Heart right ventricle (tissue), 16 donors: ENCODE measurements around the gene TNNI2. TPM values are rescaled to one million over a fixed set of nuclear protein-coding genes. Genes with fewer than 3 reads are reported as not detected.

Experiments used
- ATAC-seq, 8 donors: fragments of 200-7000 bp; cut with Tn5 transposase; one replicate each; pipeline ENCODE4 v1.9.1; 2020; ENCODE audit warnings: mild to moderate bottlenecking in 8 of 8, moderate library complexity in 8 of 8, moderate number of reproducible peaks in 1 of 8
- DNase-seq, 2 donors: peaks; one replicate each; pipeline ENCODE4 v3.0.0-alpha.2; 2020
- H3K27ac ChIP-seq, 10 donors: fragments of 200-600 bp; sonication (generic) in 2 of 10; one replicate each; pipeline versions ENCODE4 v1.5.0 to v1.8.0; 2020 to 2022; ENCODE audit warnings: mild to moderate bottlenecking in 3 of 10
- H3K27me3 ChIP-seq, 7 donors: fragments of 200-600 bp; one replicate each; pipeline ENCODE4 v1.8.0; 2021 to 2022; ENCODE audit warnings: mild to moderate bottlenecking in 2 of 7
- H3K36me3 ChIP-seq, 9 donors: fragments of 200-600 bp; sonication (generic) in 1 of 9; one replicate each; pipeline versions ENCODE4 v1.5.0 to v1.8.0; 2020 to 2022; ENCODE audit warnings: mild to moderate bottlenecking in 2 of 9
- H3K4me1 ChIP-seq, 9 donors: fragments of 200-600 bp; sonication (generic) in 1 of 9; one replicate each; pipeline versions ENCODE4 v1.5.0 to v1.8.0; 2020 to 2022; ENCODE audit warnings: mild to moderate bottlenecking in 4 of 9
- H3K4me3 ChIP-seq, 10 donors: fragments of 200-600 bp; sonication (generic) in 2 of 10; one replicate each; pipeline versions ENCODE4 v1.5.0 to v1.8.0; 2020 to 2022; ENCODE audit warnings: mild to moderate bottlenecking in 7 of 10, moderate library complexity in 2 of 10
- H3K9me3 ChIP-seq, 11 donors: fragments of 200-600 bp in 10 of 11; sonication (generic) in 2 of 11; one replicate each; pipeline versions ENCODE4 v1.5.0 to v1.8.0; 2013 to 2022; ENCODE audit warnings: mild to moderate bottlenecking in 2 of 11, control low read depth in 1 of 11, moderate library complexity in 1 of 11
- CTCF ChIP-seq, 9 donors: fragments of 200-600 bp; sonication (generic) in 2 of 9; IDR thresholded peaks; one replicate each; pipeline versions ENCODE4 v1.5.0 to v1.8.0; 2021 to 2022; ENCODE audit warnings: antibody characterized with exemption in 9 of 9, mild to moderate bottlenecking in 5 of 9, moderate library complexity in 1 of 9
- WGBS, 2 donors: extraction: QIAGEN DNeasy Blood & Tissue Kit; methylation state at CpG; one replicate each; pipeline ENCODE4 v1.1.7; 2013; ENCODE audit warnings: inconsistent platforms in 1 of 2; 5-methylcytosine and 5-hydroxymethylcytosine counted together
- intact Hi-C, 10 donors: fragments of 100-400 bp; cut with DNase I; formaldehyde crosslinking; loops; one replicate each; pipeline versions ENCODE4 v1.11.1 to v1.14.2; 2022
- polyA plus RNA-seq, 2 donors: library from polyadenylated mRNA; stranded (reverse); fragments of 200-250 nt; gene quantifications; one replicate each; pipeline ENCODE4 v1.2.3, GENCODE V29; 2013
- total RNA-seq, 10 donors: library from RNA; stranded (reverse); fragmentation: NEBNext Ultra II Directional in 3 of 10; extraction: Animal tissue kit (Norgen Biotek cat#: 25700) in 3 of 10; gene quantifications; one replicate each; pipeline versions ENCODE4 v1.2.1 to v1.2.4, GENCODE V29; 2021 to 2023
- donor health status: Arrhythmogenic right ventricular cardiomyopathy.
- donor health status: ischemic (EF 13 %, LVEDD 7.1; RV severe dilation, severe dysfunction).
- donor health status: healthy with polysubstance abuse.
- donor health status: DM: no; HTN: yes; CAD: no.
- donor health status: DM: no; HTN: no; CAD: no.
- donor health status: ischemic (EF 25% LVEDD 6.9; RV normal size, moderate dysfunction).
- donor health status: ischemic (EF 25% LVEDD 5.7; RV mildly dilated, moderate dysfunction).
- donor health status: healthy.
- donor health status: DM: yes; HTN: yes; CAD: no.
- donor health status: Ischemic cardiomyopathy.
- donor health status: ischemic (EF 35%, LVEDD 5.7; RV mildly dilated, moderate dysfunction).
- donor health status: nonischemic (EF 11% LVEDD 7.7; RV severe dilation, severe dysfunction).
- donor health status: DM: yes; HTN: yes; CAD: no.
- donor health status: PGD.
- donor health status: ischemic (EF 29% LVEDD 5.4; RV normal size, mild dysfunction).
- donor health status: nonischemic (EF 23%, LVEDD 6.1; RV moderate dilation, normal function).

Gene TNNI2
- total and polyA plus RNA-seq, 12 donors, result 0.36 to 1.2 (median 0.55) TPM; not detected in 7

DNA sequence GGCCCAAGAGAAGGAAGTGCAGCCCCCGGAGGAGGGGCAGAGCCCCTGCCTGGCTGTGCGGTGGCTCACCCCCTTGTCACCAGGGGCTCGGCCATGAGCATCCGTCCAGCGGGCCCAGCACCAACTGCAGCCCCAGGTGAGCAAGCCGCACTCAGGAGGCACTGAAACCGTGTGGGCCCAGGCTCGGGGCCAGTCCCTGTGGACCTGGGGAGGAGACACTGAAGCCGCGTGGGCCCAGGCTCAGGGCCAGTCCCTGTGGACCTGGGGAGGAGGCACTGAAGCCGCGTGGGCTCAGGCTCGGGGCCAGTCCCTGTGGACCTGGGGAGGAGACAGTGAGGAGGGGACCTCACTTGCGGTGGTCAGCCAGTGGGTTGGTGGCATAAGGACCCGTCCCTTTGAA lies 28.0 kb downstream of the TNNI2 start:
- Histone ChIP-seq H3K36me3 (peaks cover 0 to 4% (median 0%) of the 10 kb centered on the region in 9 donors), H3K27ac (peak overlapping the region in 5 of 10 donors; percentile 39 to 90 (median 83)), H3K4me1 (peaks cover 15 to 81% (median 30%) of the 10 kb centered on the region in 9 donors), H3K27me3 (peaks cover 0 to 12% (median 5%) of the 10 kb centered on the region in 7 donors), H3K4me3 (peak overlapping the region in 5 of 10 donors; percentile 48 to 56 (median 52)), H3K9me3 (no peaks in the 10 kb centered on the region)
- DNase-seq, result peak in 1 of 2 donors; percentile 9
- TF ChIP-seq CTCF (IDR thresholded peaks at IDR 0.05), result no peak
- 68 to 73% methylated on average over 15 of the region's 15 CpGs for WGBS, 2 donors
- intact Hi-C loops, result no loop called here
- no peak for ATAC-seq

DNA sequence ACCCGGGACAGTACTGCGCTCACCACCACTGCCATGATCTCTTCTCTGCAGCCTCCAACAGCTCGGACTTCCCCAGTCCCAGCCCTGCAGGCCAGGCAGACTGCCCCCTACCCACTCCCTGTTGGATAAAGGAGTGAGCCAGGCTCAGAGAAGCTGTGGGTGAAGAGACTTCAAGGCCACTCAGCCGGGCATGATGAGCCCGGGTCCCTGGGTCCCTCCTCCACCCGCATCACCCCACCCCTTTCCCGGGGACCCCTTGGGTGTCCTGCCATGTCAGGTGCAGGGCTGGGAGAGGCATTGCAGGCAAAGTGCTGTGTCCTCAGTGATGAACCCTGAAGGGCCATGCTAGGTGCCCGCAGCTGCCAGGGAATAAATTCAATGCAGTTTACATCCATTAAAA lies 28.6 kb downstream of the TNNI2 start:
- Histone ChIP-seq H3K9me3 (no peaks in the 10 kb centered on the region), H3K27ac (peak overlapping the region in 8 of 10 donors; percentile 6 to 90 (median 79)), H3K4me1 (peaks cover 15 to 77% (median 30%) of the 10 kb centered on the region in 9 donors), H3K36me3 (peaks cover 0 to 4% (median 0%) of the 10 kb centered on the region in 9 donors), H3K4me3 (peak overlapping the region in 5 of 10 donors; percentile 17 to 59 (median 56)), H3K27me3 (peaks cover 0 to 12% (median 5%) of the 10 kb centered on the region in 7 donors)
- DNase-seq, result peak in 1 of 2 donors; percentile 2
- ATAC-seq, result no peak
- WGBS, 2 donors, result 69 to 84% methylated on average over 8 of the region's 8 CpGs
- intact Hi-C loops, result no loop called here
- no peak for TF ChIP-seq CTCF (IDR thresholded peaks at IDR 0.05)

- TF ChIP-seq CTCF (IDR thresholded peaks at IDR 0.05), result no peak
- 78 to 84% methylated on average over 14 of the region's 14 CpGs for WGBS, 2 donors
- peaks cover 13 to 72% (median 27%) of the 10 kb centered on the region in 9 donors for H3K4me1 ChIP-seq
- intact Hi-C loops, result no loop called here
- H3K9me3 ChIP-seq, result no peaks in the 10 kb centered on the region
- peak overlapping the region in 9 of 10 donors; percentile 29 to 59 (median 55) for H3K4me3 ChIP-seq
- H3K27me3 ChIP-seq, result peaks cover 0 to 12% (median 5%) of the 10 kb centered on the region in 7 donors
- DNase-seq, result peak in 1 of 2 donors; percentile 10
- peak in 2 of 8 donors; percentile 9 to 10 for ATAC-seq
- peaks cover 0 to 4% (median 0%) of the 10 kb centered on the region in 9 donors for H3K36me3 ChIP-seq
- H3K27ac ChIP-seq, result peak overlapping the region; percentile 6 to 90 (median 74)
Measured at GRCh38 chr11:1868056-1868635, 29.4 kb downstream of the TNNI2 start.

- DNase-seq (peak in 1 of 2 donors; percentile 61), ATAC-seq (peak in 4 of 8 donors; percentile 6 to 29 (median 10))
- H3K27me3 ChIP-seq, result peaks cover 0 to 12% (median 5%) of the 10 kb centered on the region in 7 donors
- peak overlapping the region in 9 of 10 donors; percentile 29 to 59 (median 55) for H3K4me3 ChIP-seq
- 72 to 77% methylated on average over 25 of the region's 25 CpGs for WGBS, 2 donors
- peaks cover 0 to 4% (median 0%) of the 10 kb centered on the region in 9 donors for H3K36me3 ChIP-seq
- no peak for TF ChIP-seq CTCF (IDR thresholded peaks at IDR 0.05)
- peaks cover 7 to 67% (median 24%) of the 10 kb centered on the region in 9 donors for H3K4me1 ChIP-seq
- peak overlapping the region; percentile 52 to 90 (median 74) for H3K27ac ChIP-seq
- H3K9me3 ChIP-seq, result no peaks in the 10 kb centered on the region
- intact Hi-C loops, result no loop called here
Measured at GRCh38 chr11:1868636-1869291, 30.0 kb downstream of the TNNI2 start.
